Measurements from ENCODE around the gene HARBI1. TPM values are rescaled to one million over a fixed set of nuclear protein-coding genes. Genes with fewer than 3 reads are reported as not detected.
A peak's percentile ranks its signal among the peaks of the same experiment; 100 is the strongest.

The HARBI1 gene
- 3.6 and 3.7 TPM in 2 replicates for polyA plus RNA-seq (2013)

DNA sequence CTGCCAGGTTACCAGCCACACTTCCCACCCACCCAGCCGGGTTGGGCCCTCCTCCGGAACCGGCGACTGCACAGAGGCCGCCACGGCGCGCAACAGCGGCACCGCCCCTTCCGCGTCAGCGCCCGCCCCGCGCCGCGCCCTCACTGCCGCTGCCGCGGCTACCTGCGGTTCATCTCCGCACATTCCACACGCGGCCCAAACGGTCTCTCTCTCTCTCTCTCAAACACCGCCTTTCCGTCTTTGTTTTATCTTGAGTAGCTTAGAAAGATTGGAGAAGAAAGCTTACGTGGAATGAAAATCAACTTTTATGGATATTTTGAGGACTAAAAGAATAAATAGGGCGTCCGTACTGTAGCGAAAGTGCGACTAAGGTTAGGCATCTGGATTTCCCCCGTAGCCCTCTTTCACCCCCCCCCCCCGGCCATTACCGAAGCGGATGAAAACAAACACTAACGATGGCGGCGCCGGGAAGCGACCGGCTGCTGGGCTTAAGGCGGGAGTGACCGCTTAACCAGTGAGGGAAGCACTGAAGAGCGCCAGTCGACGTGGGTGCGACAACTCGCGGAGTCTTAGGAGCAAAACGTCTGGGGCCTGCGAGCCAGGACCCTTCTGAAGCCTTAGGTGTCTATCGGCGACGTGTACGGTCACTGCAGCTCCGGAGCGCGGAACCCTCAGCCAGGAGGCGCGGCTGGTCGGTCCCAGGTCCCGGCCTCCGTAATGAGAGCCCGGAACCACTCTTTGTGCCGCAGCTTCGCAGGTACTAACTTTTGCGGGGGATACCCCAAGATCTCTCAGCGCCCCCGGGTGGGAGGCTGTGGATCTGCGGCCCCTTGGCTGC, at the start of gene HARBI1, which contains the start of gene ATG13:
Gene HARBI1, minus strand, starts transcription at position 94 of the 838 bp plus-strand sequence. CDS start 990 bp downstream, outside the sequence.
Gene ATG13, plus strand, starts transcription at position 420 of the 838 bp plus-strand sequence. CDS start 26,739 bp downstream, outside the sequence.
- WGBS (ENCODE audit: extremely low coverage, insufficient coverage, insufficient read length), result no CpG with 5 or more reads among the region's 72 CpGs
- Histone ChIP-seq H3K14ac (ENCODE audit: low read length) (peak within 1 kb of the TSS; percentile 99), H3K79me1 (ENCODE audit: low read length) (peaks cover 10% of the 10 kb centered on the region), H3K4ac (ENCODE audit: low read depth, low read length) (peak within 1 kb of the TSS; percentile 91), H2AK5ac (ENCODE audit: low read length) (peak within 1 kb of the TSS; percentile 91), H2BK120ac (ENCODE audit: insufficient read depth, low read length, poor library complexity) (peak within 1 kb of the TSS; percentile 88), H2BK5ac (ENCODE audit: low read depth, low read length, poor library complexity) (peak within 1 kb of the TSS; percentile 85), H2BK12ac (ENCODE audit: low read length) (no peak within 1 kb of the TSS), H3K9ac (ENCODE audit: low read length) (peak within 1 kb of the TSS; percentile 93), H3K79me2 (ENCODE audit: control insufficient read depth, insufficient read depth, low read length, poor library complexity) (peaks cover 9% of the 10 kb centered on the region), H4K12ac (ENCODE audit: low read depth, low read length) (peak within 1 kb of the TSS; percentile 99), H3K27ac (ENCODE audit: low read depth, low read length) (peak within 1 kb of the TSS; percentile 62), H4K91ac (ENCODE audit: low read depth, low read length) (peak within 1 kb of the TSS; percentile 96), H3K36me3 (ENCODE audit: control insufficient read depth in 1 of 2, insufficient read depth in 2 of 2, low read length in 2 of 2) (peaks cover 7% of the 10 kb centered on the region in 2 experiments), H3K23ac (ENCODE audit: low read length) (no peak within 1 kb of the TSS), H4K8ac (ENCODE audit: low read depth, low read length) (peak within 1 kb of the TSS; percentile 100), H3K9me3 (ENCODE audit: insufficient read depth, low read depth, low read length) (no peaks in the 10 kb centered on the region), H3K4me3 (ENCODE audit: low read depth, low read length) (peak within 1 kb of the TSS; percentile 96), H3K4me1 (ENCODE audit: control insufficient read depth in 1 of 2, insufficient read depth in 2 of 2, low read length in 2 of 2) (peaks cover 5 to 6% of the 10 kb centered on the region in 2 experiments), H3K27me3 (ENCODE audit: insufficient read depth, low read length) (no peaks in the 10 kb centered on the region), H2AFZ (ENCODE audit: insufficient read depth, low read length, poor library complexity) (peak within 1 kb of the TSS; percentile 98), H3K18ac (ENCODE audit: low read length) (peak within 1 kb of the TSS; percentile 97), H3K4me2 (ENCODE audit: low read length) (peak within 1 kb of the TSS; percentile 80)
- peak; percentile 93 to 94 for DNase-seq

DNA sequence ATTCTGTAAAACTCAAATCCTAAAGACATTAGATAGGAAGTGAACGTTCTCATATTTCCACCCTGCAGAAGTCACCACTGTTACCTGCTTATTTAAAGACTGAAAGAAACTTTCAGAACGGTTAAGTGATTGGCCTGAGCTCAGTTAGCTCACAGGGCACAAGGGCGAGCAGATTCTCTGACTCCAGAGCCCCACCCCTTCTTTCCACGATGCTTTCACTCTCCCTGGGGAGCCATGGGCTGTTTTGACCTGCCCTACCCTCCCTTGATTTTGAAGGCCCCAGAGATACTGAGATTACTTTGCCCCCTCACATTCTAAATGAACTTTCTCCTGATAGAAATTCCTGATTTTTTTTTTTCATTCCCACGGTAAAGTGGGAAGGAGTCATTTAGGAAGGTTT, 49.5 kb upstream of the HARBI1 start:
- no peaks in the 10 kb centered on the region for H3K79me1 ChIP-seq (ENCODE audit: low read length)
- no peak overlapping the region for H4K91ac ChIP-seq (ENCODE audit: low read depth, low read length)
- no CpG with 5 or more reads among the region's 5 CpGs for WGBS (ENCODE audit: extremely low coverage, insufficient coverage, insufficient read length)
- no peaks in the 10 kb centered on the region for H3K9me3 ChIP-seq (ENCODE audit: insufficient read depth, low read depth, low read length)
- no peak overlapping the region for H2BK5ac ChIP-seq (ENCODE audit: low read depth, low read length, poor library complexity)
- H3K4me2 ChIP-seq (ENCODE audit: low read length), result no peak overlapping the region
- H2AFZ ChIP-seq (ENCODE audit: insufficient read depth, low read length, poor library complexity), result no peak overlapping the region
- no peak overlapping the region for H3K14ac ChIP-seq (ENCODE audit: low read length)
- peaks cover 0 to 6% of the 10 kb centered on the region in 2 experiments for H3K4me1 ChIP-seq (ENCODE audit: control insufficient read depth in 1 of 2, insufficient read depth in 2 of 2, low read length in 2 of 2)
- peaks cover 43 to 67% of the 10 kb centered on the region in 2 experiments for H3K36me3 ChIP-seq (ENCODE audit: control insufficient read depth in 1 of 2, insufficient read depth in 2 of 2, low read length in 2 of 2)
- no peak overlapping the region for H3K4ac ChIP-seq (ENCODE audit: low read depth, low read length)
- H4K12ac ChIP-seq (ENCODE audit: low read depth, low read length), result no peak overlapping the region
- no peak overlapping the region for H3K4me3 ChIP-seq (ENCODE audit: low read depth, low read length)
- no peak overlapping the region for H2BK12ac ChIP-seq (ENCODE audit: low read length)
- no peak overlapping the region for H4K8ac ChIP-seq (ENCODE audit: low read depth, low read length)
- no peak overlapping the region for H3K23ac ChIP-seq (ENCODE audit: low read length)
- no peak overlapping the region for H2AK5ac ChIP-seq (ENCODE audit: low read length)
- no peaks in the 10 kb centered on the region for H3K79me2 ChIP-seq (ENCODE audit: control insufficient read depth, insufficient read depth, low read length, poor library complexity)
- no peak overlapping the region for H3K18ac ChIP-seq (ENCODE audit: low read length)
- H3K27me3 ChIP-seq (ENCODE audit: insufficient read depth, low read length), result no peaks in the 10 kb centered on the region
- no peak overlapping the region for H3K9ac ChIP-seq (ENCODE audit: low read length)
- no peak overlapping the region for H3K27ac ChIP-seq (ENCODE audit: low read depth, low read length)
- no peak for DNase-seq
- no peak overlapping the region for H2BK120ac ChIP-seq (ENCODE audit: insufficient read depth, low read length, poor library complexity)

DNA sequence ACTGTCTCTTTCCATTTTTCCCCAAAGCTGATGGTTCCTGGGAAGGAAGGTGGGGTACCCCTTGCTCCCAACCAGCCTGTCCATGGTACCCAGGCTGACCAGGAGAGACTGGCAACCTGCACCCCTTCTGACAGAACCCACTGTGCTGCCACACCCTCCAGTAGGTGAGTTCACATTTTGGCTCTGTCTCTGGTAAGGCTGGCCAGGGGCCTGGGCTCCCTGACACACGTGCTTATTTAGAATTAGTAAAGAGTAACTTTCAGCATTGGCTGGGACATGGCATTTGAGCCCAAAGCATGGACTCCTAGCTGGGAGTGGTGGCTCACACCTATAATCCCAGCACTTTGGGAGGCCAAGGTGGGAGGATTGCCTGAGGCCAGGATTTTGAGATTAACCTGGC, 48.3 kb upstream of the HARBI1 start:
- Histone ChIP-seq H3K36me3 (ENCODE audit: control insufficient read depth in 1 of 2, insufficient read depth in 2 of 2, low read length in 2 of 2) (peaks cover 51 to 59% of the 10 kb centered on the region in 2 experiments), H2AK5ac (ENCODE audit: low read length) (no peak overlapping the region), H3K4me3 (ENCODE audit: low read depth, low read length) (no peak overlapping the region), H3K27ac (ENCODE audit: low read depth, low read length) (no peak overlapping the region), H3K79me1 (ENCODE audit: low read length) (no peaks in the 10 kb centered on the region), H4K91ac (ENCODE audit: low read depth, low read length) (peak overlapping the region; percentile 61), H3K79me2 (ENCODE audit: control insufficient read depth, insufficient read depth, low read length, poor library complexity) (no peaks in the 10 kb centered on the region), H3K4me2 (ENCODE audit: low read length) (no peak overlapping the region), H3K4ac (ENCODE audit: low read depth, low read length) (no peak overlapping the region), H3K4me1 (ENCODE audit: control insufficient read depth in 1 of 2, insufficient read depth in 2 of 2, low read length in 2 of 2) (peaks cover 0 to 6% of the 10 kb centered on the region in 2 experiments), H3K18ac (ENCODE audit: low read length) (no peak overlapping the region), H2BK5ac (ENCODE audit: low read depth, low read length, poor library complexity) (no peak overlapping the region), H4K12ac (ENCODE audit: low read depth, low read length) (no peak overlapping the region), H3K9ac (ENCODE audit: low read length) (no peak overlapping the region), H3K14ac (ENCODE audit: low read length) (no peak overlapping the region), H2BK12ac (ENCODE audit: low read length) (no peak overlapping the region), H2BK120ac (ENCODE audit: insufficient read depth, low read length, poor library complexity) (no peak overlapping the region), H3K27me3 (ENCODE audit: insufficient read depth, low read length) (no peaks in the 10 kb centered on the region), H3K23ac (ENCODE audit: low read length) (no peak overlapping the region), H3K9me3 (ENCODE audit: insufficient read depth, low read depth, low read length) (no peaks in the 10 kb centered on the region), H4K8ac (ENCODE audit: low read depth, low read length) (no peak overlapping the region), H2AFZ (ENCODE audit: insufficient read depth, low read length, poor library complexity) (no peak overlapping the region)
- DNase-seq, result no peak
- no CpG with 5 or more reads among the region's 1 CpG for WGBS (ENCODE audit: extremely low coverage, insufficient coverage, insufficient read length)

DNA sequence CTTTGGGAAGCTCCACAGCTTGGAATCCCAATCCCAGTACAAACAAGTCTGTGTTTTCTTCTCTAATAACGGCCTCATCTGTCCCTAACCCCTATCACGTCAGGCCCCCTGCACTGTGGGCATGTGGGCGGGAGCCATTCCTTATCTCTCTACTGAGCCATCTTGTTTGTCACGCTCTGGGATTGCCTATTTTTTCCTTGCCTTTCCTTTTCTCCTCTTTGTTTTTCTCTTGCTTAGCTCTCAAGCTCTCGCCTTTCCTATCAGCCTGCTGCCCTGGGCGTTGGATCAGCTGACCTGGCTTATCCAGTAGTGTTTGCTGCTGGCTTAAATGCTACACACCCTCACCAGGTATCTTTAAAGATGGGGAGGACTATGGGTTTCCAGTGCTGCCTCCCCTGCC, 47.6 kb upstream of the HARBI1 start:
- Histone ChIP-seq H3K27me3 (ENCODE audit: insufficient read depth, low read length) (no peaks in the 10 kb centered on the region), H3K4me1 (ENCODE audit: control insufficient read depth in 1 of 2, insufficient read depth in 2 of 2, low read length in 2 of 2) (peaks cover 0 to 6% of the 10 kb centered on the region in 2 experiments), H2AFZ (ENCODE audit: insufficient read depth, low read length, poor library complexity) (no peak overlapping the region), H3K18ac (ENCODE audit: low read length) (no peak overlapping the region), H4K12ac (ENCODE audit: low read depth, low read length) (no peak overlapping the region), H2BK120ac (ENCODE audit: insufficient read depth, low read length, poor library complexity) (no peak overlapping the region), H3K79me2 (ENCODE audit: control insufficient read depth, insufficient read depth, low read length, poor library complexity) (no peaks in the 10 kb centered on the region), H2BK12ac (ENCODE audit: low read length) (no peak overlapping the region), H3K27ac (ENCODE audit: low read depth, low read length) (no peak overlapping the region), H4K8ac (ENCODE audit: low read depth, low read length) (no peak overlapping the region), H3K4me2 (ENCODE audit: low read length) (no peak overlapping the region), H2BK5ac (ENCODE audit: low read depth, low read length, poor library complexity) (no peak overlapping the region), H2AK5ac (ENCODE audit: low read length) (no peak overlapping the region), H3K4me3 (ENCODE audit: low read depth, low read length) (no peak overlapping the region), H3K9ac (ENCODE audit: low read length) (no peak overlapping the region), H3K4ac (ENCODE audit: low read depth, low read length) (no peak overlapping the region), H4K91ac (ENCODE audit: low read depth, low read length) (peak overlapping the region; percentile 2), H3K9me3 (ENCODE audit: insufficient read depth, low read depth, low read length) (no peaks in the 10 kb centered on the region), H3K36me3 (ENCODE audit: control insufficient read depth in 1 of 2, insufficient read depth in 2 of 2, low read length in 2 of 2) (peaks cover 48 to 56% of the 10 kb centered on the region in 2 experiments), H3K79me1 (ENCODE audit: low read length) (no peaks in the 10 kb centered on the region), H3K23ac (ENCODE audit: low read length) (no peak overlapping the region), H3K14ac (ENCODE audit: low read length) (no peak overlapping the region)
- no CpG with 5 or more reads among the region's 6 CpGs for WGBS (ENCODE audit: extremely low coverage, insufficient coverage, insufficient read length)
- peak; percentile 83 to 86 for DNase-seq
